Measurements from ENCODE around the gene SAMD13. TPM values are rescaled to one million over a fixed set of nuclear protein-coding genes. Genes with fewer than 3 reads are reported as not detected.
"Not testable (repeated sequence)": the region's sequence is repeated elsewhere in the genome, so short reads cannot be mapped to it uniquely, and the experiment has no call there.

The SAMD13 gene
- total RNA-seq, 4 donors from 2014 or later = 0.77 to 5.7 (median 1.8) TPM; not detected in 1

GRCh38 chr1:84282780-84283333 is 18.7 kb upstream of the SAMD13 start:
- Histone ChIP-seq H3K4me1 (no peaks in the 10 kb centered on the region), H3K36me3 (no peaks in the 10 kb centered on the region), H3K4me3 (no peak overlapping the region), H3K27ac (no peak overlapping the region), H3K9me3 (no peaks in the 10 kb centered on the region), H3K27me3 (no peaks in the 10 kb centered on the region)
- intact Hi-C loops (cut with DNase I; ENCODE audit: low total_unique reads) = no loop called here
- TF ChIP-seq CTCF (IDR thresholded peaks at IDR 0.05) = no peak
- no peak for TF ChIP-seq POLR2A (IDR thresholded peaks at IDR 0.05)
- no peak for DNase-seq

- Histone ChIP-seq H3K4me1 (no peaks in the 10 kb centered on the region), H3K27me3 (no peaks in the 10 kb centered on the region), H3K9me3 (no peaks in the 10 kb centered on the region), H3K27ac (no peak overlapping the region), H3K36me3 (no peaks in the 10 kb centered on the region), H3K4me3 (no peak overlapping the region)
- TF ChIP-seq POLR2A (IDR thresholded peaks at IDR 0.05) = no peak
- no peak for TF ChIP-seq CTCF (IDR thresholded peaks at IDR 0.05)
- intact Hi-C loops (cut with DNase I; ENCODE audit: low total_unique reads) = no loop called here
- DNase-seq = no peak
Measured at GRCh38 chr1:84283381-84283780, 18.1 kb upstream of the SAMD13 start.

GRCh38 chr1:84286071-84286470 is 15.4 kb upstream of the SAMD13 start:
- no peak overlapping the region for H3K27ac ChIP-seq
- DNase-seq = no peak
- H3K36me3 ChIP-seq = no peaks in the 10 kb centered on the region
- no peaks in the 10 kb centered on the region for H3K9me3 ChIP-seq
- H3K4me3 ChIP-seq = no peak overlapping the region
- TF ChIP-seq POLR2A (IDR thresholded peaks at IDR 0.05) (no peak), CTCF (IDR thresholded peaks at IDR 0.05) (no peak)
- intact Hi-C loops (cut with DNase I; ENCODE audit: low total_unique reads) = no loop called here
- H3K27me3 ChIP-seq = no peaks in the 10 kb centered on the region
- H3K4me1 ChIP-seq = no peaks in the 10 kb centered on the region

GRCh38 chr1:84287389-84287788 is 14.1 kb upstream of the SAMD13 start:
- H3K27ac ChIP-seq; H3K36me3 ChIP-seq; H3K4me1 ChIP-seq; intact Hi-C loops (cut with DNase I; ENCODE audit: low total_unique reads); H3K4me3 ChIP-seq; DNase-seq; H3K9me3 ChIP-seq; H3K27me3 ChIP-seq: not testable (repeated sequence)

GRCh38 chr1:84289169-84289785 is 12.2 kb upstream of the SAMD13 start:
- H3K4me3 ChIP-seq = no peak overlapping the region
- H3K9me3 ChIP-seq = no peaks in the 10 kb centered on the region
- TF ChIP-seq POLR2A (IDR thresholded peaks at IDR 0.05) = no peak
- TF ChIP-seq CTCF (IDR thresholded peaks at IDR 0.05) = no peak
- no peaks in the 10 kb centered on the region for H3K36me3 ChIP-seq
- H3K4me1 ChIP-seq = no peaks in the 10 kb centered on the region
- H3K27me3 ChIP-seq = no peaks in the 10 kb centered on the region
- intact Hi-C loops (cut with DNase I; ENCODE audit: low total_unique reads) = no loop called here
- no peak for DNase-seq
- no peak overlapping the region for H3K27ac ChIP-seq
